ENCODE data around the gene LTV1.
"Not testable (repeated sequence)": the region's sequence is repeated elsewhere in the genome, so short reads cannot be mapped to it uniquely, and the experiment has no call there.

Gene LTV1

DNA sequence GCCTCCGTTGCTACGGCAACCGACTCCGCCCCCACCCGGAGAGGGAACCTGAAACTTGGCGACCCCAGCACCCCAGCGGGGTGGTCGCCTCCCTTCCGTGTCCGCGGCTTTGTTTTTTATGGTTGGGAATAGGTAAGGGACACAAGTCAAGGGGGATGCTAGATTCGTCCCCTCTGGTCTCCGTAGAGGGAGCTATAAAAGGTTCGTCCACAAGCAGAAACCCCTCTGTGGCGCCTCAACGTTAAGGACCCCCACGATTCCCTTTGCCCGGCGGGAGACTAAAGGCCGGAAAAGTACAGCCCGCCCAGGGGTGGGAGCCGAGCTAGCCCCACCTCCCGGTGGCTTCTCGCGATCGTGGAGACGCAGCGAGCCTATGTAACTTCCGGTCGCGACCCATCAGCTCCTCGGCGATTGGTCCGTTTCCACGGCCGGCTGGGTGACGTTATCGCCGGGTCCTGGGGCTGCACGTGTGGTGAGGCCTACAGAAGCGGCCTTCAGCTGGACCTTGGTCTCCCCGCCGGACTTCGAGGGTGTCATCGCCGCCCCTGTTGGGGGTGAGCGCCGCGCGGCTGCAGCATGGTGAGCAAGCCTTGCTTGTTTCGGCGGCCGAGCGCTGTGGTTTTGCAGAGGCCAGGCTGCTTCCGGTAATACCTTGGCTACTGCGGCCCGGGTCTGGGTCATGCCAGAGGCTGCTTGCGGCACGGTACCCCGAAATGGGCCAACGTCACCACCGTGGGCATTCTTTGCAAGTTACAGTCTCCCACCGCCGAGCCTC is at the start of gene LTV1:
LTV1 (plus strand) TSS at position 437 of the 775 bp plus-strand sequence; CDS start at position 577, 140 bp downstream.
- H3K4me3 Mint-ChIP-seq, result peak within 1 kb of the TSS; percentile 89
- CTCF ChIA-PET, result interaction anchor here (0.8 to 4.1 kb wide), 5 partner anchors 97 to 330 kb away, joined by 3 to 16 read pairs (median 3); no protein-coding TSS in a partner anchor
- DNase-seq, result peak; percentile 95
- peaks cover 27% of the 10 kb centered on the region for H3K4me1 Mint-ChIP-seq
- H3K27me3 Mint-ChIP-seq, result no peaks in the 10 kb centered on the region
- peaks cover 30% of the 10 kb centered on the region for H3K36me3 Mint-ChIP-seq
- H3K9me3 Mint-ChIP-seq, result no peaks in the 10 kb centered on the region
- H3K27ac Mint-ChIP-seq, result peak within 1 kb of the TSS; percentile 94

DNA sequence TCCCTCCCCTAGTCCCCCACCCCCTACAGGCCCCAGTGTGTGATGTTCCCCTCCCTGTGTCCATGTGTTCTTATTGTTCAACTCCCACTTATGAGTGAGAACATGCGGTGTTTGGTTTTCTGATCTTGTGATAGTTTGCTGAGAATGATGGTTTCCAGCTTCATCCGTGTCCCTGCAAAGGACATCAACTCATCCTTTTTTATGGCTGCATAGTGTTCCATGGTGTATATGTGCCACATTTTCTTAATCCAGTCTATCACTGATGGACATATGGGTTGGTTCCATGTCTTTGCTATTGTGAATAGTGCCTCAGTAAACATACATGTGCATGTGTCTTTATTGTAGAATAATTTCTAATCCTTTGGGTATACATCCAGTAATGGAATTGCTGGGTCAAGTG is 46.6 kb upstream of the LTV1 start:
- peaks cover 63% of the 10 kb centered on the region for H3K36me3 Mint-ChIP-seq
- CTCF ChIA-PET, H3K27ac Mint-ChIP-seq, H3K27me3 Mint-ChIP-seq, H3K4me1 Mint-ChIP-seq, DNase-seq, H3K4me3 Mint-ChIP-seq: not testable (repeated sequence)
- peaks cover 30% of the 10 kb centered on the region for H3K9me3 Mint-ChIP-seq

- CTCF ChIA-PET, H3K4me3 Mint-ChIP-seq, H3K4me1 Mint-ChIP-seq, H3K27me3 Mint-ChIP-seq, DNase-seq, H3K27ac Mint-ChIP-seq: not testable (repeated sequence)
- H3K36me3 Mint-ChIP-seq, result peaks cover 57% of the 10 kb centered on the region
- peaks cover 25% of the 10 kb centered on the region for H3K9me3 Mint-ChIP-seq
These were observed 44.7 kb upstream of the LTV1 start for GRCh38 chr6:143798487-143798886.

DNA sequence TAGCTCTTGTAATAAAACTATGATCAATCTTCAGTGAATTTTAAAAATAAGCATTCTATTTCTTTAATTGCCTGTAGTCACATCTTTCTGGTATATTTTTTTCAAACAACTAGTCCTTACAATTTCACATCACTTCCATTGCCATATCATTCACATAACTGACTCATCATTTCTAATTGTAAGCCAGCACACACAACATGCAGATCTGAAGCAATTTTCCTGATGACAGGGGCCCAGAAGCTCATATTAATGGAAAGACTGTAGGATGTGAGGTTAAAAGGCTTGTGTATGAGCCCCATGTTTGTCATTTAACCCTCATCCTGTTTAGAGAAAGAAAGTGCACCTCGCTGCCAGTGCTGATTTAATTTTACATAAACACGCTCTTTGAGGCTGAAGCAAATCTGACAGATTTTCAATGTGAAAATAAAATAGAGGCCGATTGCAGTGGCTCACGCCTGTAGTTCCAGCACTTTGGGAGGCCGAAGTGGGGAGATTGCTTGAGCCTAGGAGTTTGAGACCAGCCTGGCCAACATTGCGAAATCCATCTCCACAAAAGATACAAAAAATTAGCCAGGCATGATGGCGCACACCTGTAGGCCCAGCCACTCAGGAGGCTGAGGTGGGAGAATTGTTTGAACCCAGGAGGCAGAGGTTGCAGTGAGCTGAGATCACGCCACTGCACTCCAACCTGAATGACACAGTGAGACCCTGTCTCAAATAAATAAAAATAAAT is 40.1 kb upstream of the LTV1 start:
- DNase-seq, result no peak
- H3K27ac Mint-ChIP-seq, result no peak overlapping the region
- no peaks in the 10 kb centered on the region for H3K27me3 Mint-ChIP-seq
- peaks cover 24% of the 10 kb centered on the region for H3K9me3 Mint-ChIP-seq
- peaks cover 7% of the 10 kb centered on the region for H3K4me1 Mint-ChIP-seq
- H3K36me3 Mint-ChIP-seq, result peaks cover 47% of the 10 kb centered on the region
- CTCF ChIA-PET, result no interaction called here
- no peak overlapping the region for H3K4me3 Mint-ChIP-seq

- Mint-ChIP-seq H3K4me1 (peaks cover 7% of the 10 kb centered on the region), H3K4me3 (no peak overlapping the region), H3K27ac (no peak overlapping the region), H3K9me3 (peaks cover 19% of the 10 kb centered on the region), H3K27me3 (no peaks in the 10 kb centered on the region), H3K36me3 (peaks cover 41% of the 10 kb centered on the region)
- CTCF ChIA-PET, result no interaction called here
- DNase-seq, result no peak
These were observed 39.2 kb upstream of the LTV1 start for GRCh38 chr6:143803769-143804568.

DNA sequence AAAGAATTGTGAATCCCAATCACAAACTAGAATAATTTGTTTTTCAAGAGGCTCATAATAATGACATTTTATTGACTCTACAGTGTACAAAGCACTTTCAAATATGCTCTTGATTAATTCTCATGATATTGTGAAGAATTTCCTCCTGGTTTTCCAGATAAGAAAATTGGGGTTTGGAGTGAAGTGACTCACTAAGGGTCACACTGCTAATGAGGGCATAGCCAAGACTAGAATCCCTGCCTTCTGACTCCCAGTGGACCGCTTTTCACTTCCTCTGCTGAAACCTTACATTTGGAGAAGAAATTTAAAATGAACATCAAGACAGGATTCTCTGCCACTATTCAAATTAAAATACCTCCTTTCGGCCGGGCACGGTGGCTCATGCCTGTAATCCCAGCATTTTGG is 38.3 kb upstream of the LTV1 start:
- no peak for DNase-seq
- Mint-ChIP-seq H3K4me3 (no peak overlapping the region), H3K27ac (no peak overlapping the region), H3K9me3 (peaks cover 10% of the 10 kb centered on the region), H3K27me3 (no peaks in the 10 kb centered on the region), H3K36me3 (peaks cover 32% of the 10 kb centered on the region), H3K4me1 (peaks cover 7% of the 10 kb centered on the region)
- CTCF ChIA-PET, result no interaction called here

GRCh38 chr6:143806282-143807102 is 36.6 kb upstream of the LTV1 start:
- H3K9me3 Mint-ChIP-seq, result no peaks in the 10 kb centered on the region
- no peaks in the 10 kb centered on the region for H3K27me3 Mint-ChIP-seq
- H3K27ac Mint-ChIP-seq, result no peak overlapping the region
- DNase-seq, result peak; percentile 43
- H3K4me3 Mint-ChIP-seq, result no peak overlapping the region
- CTCF ChIA-PET, result interaction anchor here (1.0 kb wide), 1 partner anchor 12 kb away, joined by 3 read pairs; no protein-coding TSS in a partner anchor
- peaks cover 22% of the 10 kb centered on the region for H3K36me3 Mint-ChIP-seq
- H3K4me1 Mint-ChIP-seq, result peaks cover 7% of the 10 kb centered on the region

- CTCF ChIA-PET, result interaction anchor here (1.0 kb wide), 1 partner anchor 13 kb away, joined by 3 read pairs; no protein-coding TSS in a partner anchor
- peaks cover 7% of the 10 kb centered on the region for H3K4me1 Mint-ChIP-seq
- DNase-seq, result no peak
- H3K36me3 Mint-ChIP-seq, result peaks cover 15% of the 10 kb centered on the region
- H3K27me3 Mint-ChIP-seq, result no peaks in the 10 kb centered on the region
- H3K4me3 Mint-ChIP-seq, result no peak overlapping the region
- H3K9me3 Mint-ChIP-seq, result no peaks in the 10 kb centered on the region
- no peak overlapping the region for H3K27ac Mint-ChIP-seq
These were observed 35.9 kb upstream of the LTV1 start for GRCh38 chr6:143807103-143807772.

DNA sequence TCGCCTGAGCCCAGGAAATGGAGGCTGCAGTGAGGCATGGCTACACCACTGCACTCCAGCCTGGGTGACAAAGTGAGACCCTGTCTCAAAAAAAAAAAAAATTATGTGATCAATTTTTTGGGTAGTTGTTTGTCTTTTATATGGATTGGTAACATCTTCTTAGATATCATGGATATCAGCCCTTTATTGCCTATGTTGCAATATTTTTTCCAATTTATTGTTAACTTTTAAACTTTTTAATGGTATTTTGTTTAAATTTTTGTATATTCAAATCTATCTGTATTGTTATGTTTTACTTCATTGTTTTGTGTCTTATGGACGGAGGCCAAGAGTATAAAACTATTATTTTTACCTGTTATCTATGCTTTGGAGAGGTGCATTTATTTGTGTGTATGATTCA is 32.4 kb upstream of the LTV1 start:
- no peak overlapping the region for H3K27ac Mint-ChIP-seq
- DNase-seq, result no peak
- CTCF ChIA-PET, result no interaction called here
- H3K4me3 Mint-ChIP-seq, result no peak overlapping the region
- no peaks in the 10 kb centered on the region for H3K9me3 Mint-ChIP-seq
- peaks cover 10% of the 10 kb centered on the region for H3K36me3 Mint-ChIP-seq
- H3K4me1 Mint-ChIP-seq, result peaks cover 1% of the 10 kb centered on the region
- H3K27me3 Mint-ChIP-seq, result no peaks in the 10 kb centered on the region

GRCh38 chr6:143811501-143812157 is 31.5 kb upstream of the LTV1 start:
- CTCF ChIA-PET, result no interaction called here
- Mint-ChIP-seq H3K27ac (no peak overlapping the region), H3K27me3 (no peaks in the 10 kb centered on the region), H3K9me3 (no peaks in the 10 kb centered on the region), H3K4me3 (no peak overlapping the region), H3K4me1 (no peaks in the 10 kb centered on the region), H3K36me3 (peaks cover 10% of the 10 kb centered on the region)
- no peak for DNase-seq

GRCh38 chr6:143817621-143818020 is 25.5 kb upstream of the LTV1 start:
- Mint-ChIP-seq H3K27me3 (no peaks in the 10 kb centered on the region), H3K36me3 (no peaks in the 10 kb centered on the region), H3K4me3 (no peak overlapping the region), H3K27ac (no peak overlapping the region), H3K4me1 (no peaks in the 10 kb centered on the region), H3K9me3 (no peaks in the 10 kb centered on the region)
- DNase-seq, result no peak
- CTCF ChIA-PET, result no interaction called here

DNA sequence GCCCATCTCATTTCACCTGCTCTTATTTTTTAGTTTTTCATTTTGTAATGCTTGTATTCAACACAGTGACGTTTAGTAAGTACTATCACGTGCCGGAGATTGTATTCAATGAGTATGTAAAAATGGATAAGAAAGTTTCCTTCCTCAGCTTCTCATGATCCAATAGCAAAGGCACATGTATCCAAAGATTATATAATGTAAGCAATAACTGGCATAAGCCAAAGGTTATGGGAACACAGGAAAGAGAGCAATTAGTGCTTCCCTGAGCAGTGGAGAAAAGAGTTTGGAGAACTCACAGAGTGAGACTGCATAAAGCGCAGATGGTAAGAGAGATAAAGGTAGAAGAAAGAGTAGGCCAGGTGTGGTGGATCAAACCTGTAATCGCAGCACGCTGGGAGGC is 21.8 kb upstream of the LTV1 start:
- Mint-ChIP-seq H3K36me3 (no peaks in the 10 kb centered on the region), H3K4me3 (no peak overlapping the region), H3K27ac (no peak overlapping the region), H3K4me1 (no peaks in the 10 kb centered on the region), H3K27me3 (no peaks in the 10 kb centered on the region), H3K9me3 (no peaks in the 10 kb centered on the region)
- no peak for DNase-seq
- CTCF ChIA-PET, result no interaction called here

GRCh38 chr6:143822584-143823024 is 20.5 kb upstream of the LTV1 start:
- H3K36me3 Mint-ChIP-seq, result no peaks in the 10 kb centered on the region
- no peak for DNase-seq
- no peaks in the 10 kb centered on the region for H3K9me3 Mint-ChIP-seq
- no peaks in the 10 kb centered on the region for H3K4me1 Mint-ChIP-seq
- CTCF ChIA-PET, result interaction anchor here (1.0 kb wide), 1 partner anchor 120 kb away, joined by 4 read pairs; no protein-coding TSS in a partner anchor
- no peak overlapping the region for H3K4me3 Mint-ChIP-seq
- no peaks in the 10 kb centered on the region for H3K27me3 Mint-ChIP-seq
- no peak overlapping the region for H3K27ac Mint-ChIP-seq
